ENCODE results near the gene PVALEF. TPM values are rescaled to one million over a fixed set of nuclear protein-coding genes. Genes with fewer than 3 reads are reported as not detected.

PVALEF gene
- total RNA-seq, 1 donor from 2014 or later = not detected

DNA sequence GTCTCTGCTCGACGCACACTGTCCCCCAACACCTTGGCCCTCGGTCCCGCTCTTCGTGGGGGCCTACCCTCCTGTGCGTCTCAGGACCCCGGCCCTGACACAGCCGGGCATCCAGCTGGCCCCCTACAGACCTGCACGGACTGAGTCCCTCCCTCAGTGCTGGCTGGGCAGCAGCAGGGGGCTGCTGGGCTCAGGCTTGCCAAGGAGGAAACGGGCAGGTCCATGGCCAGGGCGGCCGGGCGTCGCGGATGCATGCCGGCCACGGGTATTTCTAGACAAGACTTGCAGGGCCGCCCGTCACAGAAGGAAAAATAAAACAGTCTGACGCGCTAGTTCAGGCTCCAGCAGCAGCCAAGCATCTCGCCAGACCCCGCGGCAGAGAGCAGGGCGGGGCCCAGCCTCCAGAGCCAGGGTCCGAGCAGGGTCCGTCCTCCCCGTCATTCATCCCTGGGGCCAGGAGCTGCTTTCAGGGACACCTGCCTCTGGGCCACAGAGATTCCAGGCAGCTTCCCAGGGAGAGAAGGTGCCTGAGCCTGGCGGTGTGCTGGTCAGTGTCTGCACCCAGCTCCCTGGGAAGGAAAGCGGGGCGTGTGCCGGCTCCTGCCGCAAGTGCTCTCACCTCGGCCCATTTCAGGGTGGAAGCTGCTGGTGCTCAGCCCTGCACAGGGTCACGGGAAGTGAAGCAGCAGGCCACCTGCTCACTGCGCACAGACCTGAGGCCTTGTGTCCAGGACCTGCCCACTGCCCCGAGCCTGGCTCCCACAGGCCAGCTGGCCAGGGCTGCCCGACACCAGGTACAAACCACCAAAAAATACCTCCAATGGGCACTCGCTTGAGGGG, 7.2 kb upstream of the PVALEF start:
- no peaks in the 10 kb centered on the region for H3K36me3 Mint-ChIP-seq (ENCODE audit: unreplicated experiment)
- H3K4me1 Mint-ChIP-seq (ENCODE audit: unreplicated experiment) = no peaks in the 10 kb centered on the region
- no peak for DNase-seq (ENCODE audit: extremely low spot score, unreplicated experiment)
- TF ChIP-seq, protein P1, sequence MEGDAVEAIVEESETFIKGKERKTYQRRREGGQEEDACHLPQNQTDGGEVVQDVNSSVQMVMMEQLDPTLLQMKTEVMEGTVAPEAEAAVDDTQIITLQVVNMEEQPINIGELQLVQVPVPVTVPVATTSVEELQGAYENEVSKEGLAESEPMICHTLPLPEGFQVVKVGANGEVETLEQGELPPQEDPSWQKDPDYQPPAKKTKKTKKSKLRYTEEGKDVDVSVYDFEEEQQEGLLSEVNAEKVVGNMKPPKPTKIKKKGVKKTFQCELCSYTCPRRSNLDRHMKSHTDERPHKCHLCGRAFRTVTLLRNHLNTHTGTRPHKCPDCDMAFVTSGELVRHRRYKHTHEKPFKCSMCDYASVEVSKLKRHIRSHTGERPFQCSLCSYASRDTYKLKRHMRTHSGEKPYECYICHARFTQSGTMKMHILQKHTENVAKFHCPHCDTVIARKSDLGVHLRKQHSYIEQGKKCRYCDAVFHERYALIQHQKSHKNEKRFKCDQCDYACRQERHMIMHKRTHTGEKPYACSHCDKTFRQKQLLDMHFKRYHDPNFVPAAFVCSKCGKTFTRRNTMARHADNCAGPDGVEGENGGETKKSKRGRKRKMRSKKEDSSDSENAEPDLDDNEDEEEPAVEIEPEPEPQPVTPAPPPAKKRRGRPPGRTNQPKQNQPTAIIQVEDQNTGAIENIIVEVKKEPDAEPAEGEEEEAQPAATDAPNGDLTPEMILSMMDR (IDR thresholded peaks at IDR 0.05) = no peak
- H3K9me3 Mint-ChIP-seq (ENCODE audit: unreplicated experiment) = no peaks in the 10 kb centered on the region
- peaks cover 8% of the 10 kb centered on the region for H3K27me3 Mint-ChIP-seq (ENCODE audit: unreplicated experiment)
- no peak overlapping the region for H3K27ac Mint-ChIP-seq (ENCODE audit: unreplicated experiment)
- H3K4me3 Mint-ChIP-seq (ENCODE audit: unreplicated experiment) = no peak overlapping the region

DNA sequence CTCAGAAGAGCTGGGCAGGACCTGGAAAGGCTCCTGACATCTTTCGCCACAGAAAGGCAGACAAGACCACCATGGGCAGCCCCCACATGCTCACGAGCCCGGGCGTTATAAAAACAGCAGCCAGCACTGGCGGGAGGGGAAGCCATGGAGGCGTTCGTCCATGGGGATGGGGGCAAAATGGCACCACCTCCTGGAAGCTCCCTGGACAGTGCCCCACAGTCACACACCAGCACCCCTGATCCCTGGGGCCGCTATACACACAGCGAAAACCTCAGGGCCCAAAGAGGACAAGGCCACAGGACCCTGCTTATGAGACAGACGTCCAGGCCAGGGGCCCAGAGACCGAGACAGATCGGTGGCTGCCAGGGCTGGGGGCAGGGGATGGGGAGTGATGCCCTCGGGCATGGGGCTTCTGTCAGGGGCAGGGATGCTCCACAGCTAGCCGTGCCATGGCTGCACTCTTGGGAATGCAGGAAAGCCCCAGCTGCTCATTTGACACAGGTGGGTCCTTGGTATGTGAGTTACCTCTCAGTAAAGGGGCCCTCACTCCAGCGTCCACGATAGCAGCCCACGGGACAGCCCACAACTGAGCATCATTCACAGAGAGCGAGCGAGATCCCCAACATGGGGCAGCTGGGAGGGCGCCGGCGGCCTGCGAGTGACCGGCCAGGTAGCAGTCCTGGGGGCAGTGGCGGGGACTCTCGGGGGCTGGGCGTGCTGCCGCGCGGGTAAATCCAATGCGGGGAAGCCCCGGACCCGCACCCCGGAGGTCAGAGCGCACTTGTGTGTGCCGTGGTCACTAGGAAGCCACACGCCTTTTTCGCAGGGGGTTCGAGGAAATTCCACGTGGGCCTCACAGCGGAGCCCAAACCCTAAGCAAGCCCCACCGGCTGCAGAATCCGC, 6.4 kb upstream of the PVALEF start:
- H3K27ac Mint-ChIP-seq (ENCODE audit: unreplicated experiment) = no peak overlapping the region
- H3K27me3 Mint-ChIP-seq (ENCODE audit: unreplicated experiment) = peaks cover 3% of the 10 kb centered on the region
- no peaks in the 10 kb centered on the region for H3K4me1 Mint-ChIP-seq (ENCODE audit: unreplicated experiment)
- no peak overlapping the region for H3K4me3 Mint-ChIP-seq (ENCODE audit: unreplicated experiment)
- no peaks in the 10 kb centered on the region for H3K9me3 Mint-ChIP-seq (ENCODE audit: unreplicated experiment)
- H3K36me3 Mint-ChIP-seq (ENCODE audit: unreplicated experiment) = no peaks in the 10 kb centered on the region
- TF ChIP-seq, protein P1 (IDR thresholded peaks at IDR 0.05) = no peak
- DNase-seq (ENCODE audit: extremely low spot score, unreplicated experiment) = no peak

DNA sequence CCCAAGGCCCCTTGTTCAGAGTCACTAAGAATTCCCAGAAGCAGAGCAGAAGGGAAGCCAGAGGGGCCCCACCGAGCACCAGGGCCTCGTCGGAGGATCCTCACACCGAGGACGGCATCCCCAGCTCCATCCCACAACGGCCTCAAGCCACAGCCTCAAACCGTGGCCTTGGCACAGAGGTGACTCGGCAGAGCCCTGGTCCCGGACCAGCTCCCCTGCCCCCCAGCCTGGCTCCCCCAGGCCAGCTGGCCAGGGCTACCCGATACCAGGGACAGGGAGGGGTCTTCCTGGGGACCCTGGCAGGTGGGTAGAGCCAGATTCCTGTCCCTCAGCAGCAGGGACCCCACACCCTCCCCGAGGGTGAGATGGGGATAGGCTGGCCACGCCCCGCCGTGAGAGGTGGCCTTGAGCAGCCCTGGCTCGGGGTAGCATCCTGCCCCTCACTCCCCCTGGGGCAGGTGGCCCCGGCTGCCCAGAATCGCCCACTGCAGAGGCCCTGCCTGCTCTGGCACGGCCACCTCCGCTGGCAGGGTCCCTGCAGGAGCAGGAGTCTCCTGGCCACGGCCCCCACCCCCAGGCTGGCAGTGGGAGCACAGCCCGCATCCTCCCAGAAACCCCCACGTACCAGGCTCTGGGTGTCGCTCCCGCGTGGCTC, 5.6 kb upstream of the PVALEF start:
- TF ChIP-seq, protein P1 (IDR thresholded peaks at IDR 0.05) = no peak
- Mint-ChIP-seq H3K27ac (ENCODE audit: unreplicated experiment) (no peak overlapping the region), H3K36me3 (ENCODE audit: unreplicated experiment) (no peaks in the 10 kb centered on the region), H3K4me1 (ENCODE audit: unreplicated experiment) (no peaks in the 10 kb centered on the region), H3K9me3 (ENCODE audit: unreplicated experiment) (no peaks in the 10 kb centered on the region), H3K27me3 (ENCODE audit: unreplicated experiment) (peaks cover 3% of the 10 kb centered on the region), H3K4me3 (ENCODE audit: unreplicated experiment) (no peak overlapping the region)
- DNase-seq (ENCODE audit: extremely low spot score, unreplicated experiment) = no peak

DNA sequence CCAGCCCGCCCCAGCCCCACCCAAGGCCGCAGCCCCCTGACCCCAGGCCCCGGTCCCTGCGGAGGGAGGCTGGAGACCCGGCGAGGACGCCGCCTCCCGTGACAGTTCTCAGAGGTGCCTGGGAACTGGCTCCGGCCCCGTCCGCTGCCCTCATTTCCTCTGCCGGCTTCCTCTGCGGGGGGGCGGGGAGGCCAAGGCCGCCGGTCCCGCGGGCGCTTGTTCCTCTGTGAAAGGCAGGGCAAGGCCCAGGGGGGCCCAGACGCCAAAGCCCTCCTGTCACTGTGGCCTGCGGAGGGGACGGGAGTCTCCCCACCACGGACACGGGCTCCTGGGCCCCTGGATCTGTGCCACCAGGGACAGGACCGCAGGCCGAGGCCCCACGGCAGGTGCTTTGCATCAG, 5.0 kb upstream of the PVALEF start:
- Mint-ChIP-seq H3K27me3 (ENCODE audit: unreplicated experiment) (no peaks in the 10 kb centered on the region), H3K36me3 (ENCODE audit: unreplicated experiment) (no peaks in the 10 kb centered on the region), H3K9me3 (ENCODE audit: unreplicated experiment) (no peaks in the 10 kb centered on the region), H3K4me1 (ENCODE audit: unreplicated experiment) (no peaks in the 10 kb centered on the region), H3K4me3 (ENCODE audit: unreplicated experiment) (no peak overlapping the region), H3K27ac (ENCODE audit: unreplicated experiment) (no peak overlapping the region)
- DNase-seq (ENCODE audit: extremely low spot score, unreplicated experiment) = no peak
- TF ChIP-seq, protein P1 (IDR thresholded peaks at IDR 0.05) = no peak

Measured in osteocyte (in vitro differentiated cells).